Keratinocyte (primary cell): ENCODE data around the gene CAPN11. TPM values are rescaled to one million over a fixed set of nuclear protein-coding genes. Genes with fewer than 3 reads are reported as not detected.
A peak's percentile ranks its signal among the peaks of the same experiment; 100 is the strongest.

Source experiments
- DNase-seq: peaks from one replicate; pipeline ENCODE4 v3.0.0-alpha.2; 2011; ENCODE audit warnings: low read depth, missing footprints, low spot score
- FAIRE-seq: peaks from 2 replicates; lab custom pipeline; 2011; peaks lifted over from hg19 to GRCh38; lab: Jason Lieb, UNC
- H2AFZ ChIP-seq: 2 replicates; pipeline ENCODE4 v1.6.0; 2012; ENCODE audit warnings: low read length, control low read depth, inconsistent platforms; ENCODE audit not compliant: control insufficient read depth
- H3K27ac ChIP-seq: 2 replicates; pipeline ENCODE4 v1.5.1; 2011; ENCODE audit warnings: low read length; ENCODE audit not compliant: control insufficient read depth, insufficient read depth
- H3K27me3 ChIP-seq: 3 replicates; pipeline ENCODE4 v1.6.0; 2011; ENCODE audit warnings: low read length; ENCODE audit not compliant: control insufficient read depth, insufficient read depth; ENCODE audit errors: extremely low read depth
- H3K36me3 ChIP-seq, 2 experiments: 2 replicates in 1 of 2; 3 replicates in 1 of 2; pipeline ENCODE4 v1.5.1; 2011; ENCODE audit warnings: low read length in 2 of 2, mild to moderate bottlenecking in 1 of 2; ENCODE audit not compliant: control insufficient read depth in 2 of 2, insufficient read depth in 2 of 2; ENCODE audit errors: extremely low read depth in 1 of 2
- H3K4me1 ChIP-seq: 3 replicates; pipeline ENCODE4 v1.5.1; 2011; ENCODE audit warnings: low read length; ENCODE audit not compliant: control insufficient read depth, insufficient read depth; ENCODE audit errors: extremely low read depth
- H3K4me2 ChIP-seq: 3 replicates; pipeline ENCODE4 v1.6.0; 2011; ENCODE audit warnings: low read depth, low read length; ENCODE audit not compliant: control insufficient read depth, insufficient read depth; ENCODE audit errors: extremely low read depth
- H3K4me3 ChIP-seq, 3 experiments: fragments of 200-600 bp in 1 of 3; sonication (generic) in 1 of 3; 2 replicates in 2 of 3; 3 replicates in 1 of 3; pipeline ENCODE4 v1.5.1; 2011 to 2016; ENCODE audit warnings: low read length in 3 of 3, mild to moderate bottlenecking in 3 of 3, control low read depth in 2 of 3, inconsistent platforms in 1 of 3, low read depth in 1 of 3, mixed read lengths in 1 of 3, mixed run types in 1 of 3, moderate library complexity in 1 of 3; ENCODE audit not compliant: control insufficient read depth in 2 of 3, insufficient read depth in 2 of 3; ENCODE audit errors: extremely low read depth in 1 of 3
- H3K79me2 ChIP-seq: 2 replicates; pipeline ENCODE4 v1.6.0; 2012; ENCODE audit warnings: low read length; ENCODE audit not compliant: control insufficient read depth, insufficient read depth
- H3K9ac ChIP-seq: 3 replicates; pipeline ENCODE4 v1.6.0; 2011; ENCODE audit warnings: low read length; ENCODE audit not compliant: control insufficient read depth, insufficient read depth; ENCODE audit errors: extremely low read depth
- H3K9me1 ChIP-seq: 3 replicates; pipeline ENCODE4 v1.6.0; 2011; ENCODE audit warnings: low read length; ENCODE audit not compliant: control insufficient read depth, insufficient read depth; ENCODE audit errors: extremely low read depth
- H3K9me3 ChIP-seq: 2 replicates; pipeline ENCODE4 v1.5.1; 2012; ENCODE audit warnings: low read depth, low read length; ENCODE audit not compliant: control insufficient read depth
- H4K20me1 ChIP-seq: 3 replicates; pipeline ENCODE4 v1.6.0; 2011; ENCODE audit warnings: low read length; ENCODE audit not compliant: control insufficient read depth, insufficient read depth; ENCODE audit errors: extremely low read depth
- CTCF ChIP-seq, 3 experiments: IDR thresholded peaks in 1 of 3; conservative IDR thresholded peaks in 1 of 3; optimal IDR thresholded peaks in 1 of 3; 2 replicates in 2 of 3; 3 replicates in 1 of 3; pipeline versions ENCODE3 to v1.5.1; 2011; ENCODE audit warnings: low read length in 3 of 3, mild to moderate bottlenecking in 3 of 3, moderate library complexity in 2 of 3, control low read depth in 1 of 3, inconsistent platforms in 1 of 3; ENCODE audit not compliant: insufficient read depth in 2 of 3; ENCODE audit errors: extremely low read depth in 1 of 3
- EZH2 ChIP-seq: IDR thresholded peaks from one replicate; pipeline ENCODE4 v1.6.1; 2012; ENCODE audit warnings: inconsistent platforms, mild to moderate bottlenecking, low read length, moderate library complexity
- dilution Hi-C: fragments of 300-500 bp; cut with MboI; formaldehyde crosslinking; loops from one replicate; pipeline ENCODE4 v1.7.0; 2020; ENCODE audit warnings: low sequenced_read_pairs; ENCODE audit not compliant: extremely low pct_ligation_motif_present
- polyA plus RNA-seq, 5 experiments: library from polyadenylated mRNA; depleted of rRNA in 3 of 5; stranded (reverse) in 3 of 5; stranded (forward) in 1 of 5; unstranded in 1 of 5; fragments of >200 nt; gene quantifications; 1 replicate in 1 of 5; 2 replicates in 3 of 5; 3 replicates in 1 of 5; pipeline versions ENCODE4 v1.2.1 to v1.2.3, GENCODE V29; 2011 to 2012; ENCODE audit warnings: missing spikeins in 2 of 5, low read depth in 1 of 5, low replicate concordance in 1 of 5

The CAPN11 gene
- polyA plus RNA-seq, 1 donor (not counting 4 experiments of a cell fraction or from before 2014, with no cell fraction given), result not detected

- Histone ChIP-seq H3K4me1 (peaks cover 12% of the 10 kb centered on the region), H3K4me3 (no peak overlapping the region), H3K4me2 (peak overlapping the region; percentile 69), H3K9me1 (no peaks in the 10 kb centered on the region), H4K20me1 (no peaks in the 10 kb centered on the region), H2AFZ (peak overlapping the region; percentile 30), H3K36me3 (no peaks in the 10 kb centered on the region), H3K9me3 (peaks cover 3% of the 10 kb centered on the region), H3K27me3 (no peaks in the 10 kb centered on the region), H3K9ac (peak overlapping the region; percentile 15), H3K27ac (peak overlapping the region; percentile 40), H3K79me2 (no peaks in the 10 kb centered on the region)
- dilution Hi-C loops, result no loop called here
- DNase-seq (no peak), FAIRE-seq (peak; percentile 77)
- TF ChIP-seq EZH2 (no peak), CTCF (optimal IDR thresholded peaks at IDR 0.05 in 1 of 3, IDR thresholded peaks at IDR 0.05 in 1 of 3, conservative IDR thresholded peaks at IDR 0.05 in 1 of 3; ENCODE audit: extremely low read depth in 1 of 3, insufficient read depth in 2 of 3, low read length in 3 of 3) (no peak)
Observed at GRCh38 chr6:44177691-44178423, 19.2 kb downstream of the CAPN11 start.

- Histone ChIP-seq H3K9ac (no peak overlapping the region), H2AFZ (no peak overlapping the region), H3K9me1 (no peaks in the 10 kb centered on the region), H3K79me2 (no peaks in the 10 kb centered on the region), H3K4me2 (peak overlapping the region; percentile 69), H3K9me3 (peaks cover 3% of the 10 kb centered on the region), H3K27ac (peak overlapping the region; percentile 40), H3K4me3 (no peak overlapping the region), H4K20me1 (no peaks in the 10 kb centered on the region), H3K36me3 (no peaks in the 10 kb centered on the region), H3K27me3 (no peaks in the 10 kb centered on the region), H3K4me1 (peaks cover 12% of the 10 kb centered on the region)
- FAIRE-seq (no peak), DNase-seq (no peak)
- dilution Hi-C loops, result no loop called here
- TF ChIP-seq CTCF (optimal IDR thresholded peaks at IDR 0.05 in 1 of 3, IDR thresholded peaks at IDR 0.05 in 1 of 3, conservative IDR thresholded peaks at IDR 0.05 in 1 of 3; ENCODE audit: extremely low read depth in 1 of 3, insufficient read depth in 2 of 3, low read length in 3 of 3), result no peak
- no peak for TF ChIP-seq EZH2
Observed at GRCh38 chr6:44178424-44179071, 19.9 kb downstream of the CAPN11 start.
